Right lobe of liver (tissue), 6 donors: ENCODE data around the gene OLFML2B. TPM values are rescaled to one million over a fixed set of nuclear protein-coding genes. Genes with fewer than 3 reads are reported as not detected.

Source experiments
- ATAC-seq, 4 donors: fragments of 200-7000 bp; cut with Tn5 transposase; one replicate each; pipeline ENCODE4 v1.9.1; 2020; ENCODE audit warnings: mild to moderate bottlenecking in 4 of 4, moderate library complexity in 4 of 4
- DNase-seq, 3 donors: peaks; one replicate each; pipeline ENCODE4 v3.0.0-alpha.2; 2020
- H3K27ac ChIP-seq, 3 donors: fragments of 200-600 bp; one replicate each; pipeline ENCODE4 v1.8.0; 2022
- H3K27me3 ChIP-seq, 2 donors: fragments of 200-600 bp; one replicate each; pipeline ENCODE4 v1.8.0; 2022
- H3K36me3 ChIP-seq, 4 donors: fragments of 200-600 bp; sonication (generic) in 1 of 4; one replicate each; pipeline versions ENCODE4 v1.5.1 to v1.8.0; 2017 to 2022; ENCODE audit warnings: control low read depth in 1 of 4
- H3K4me1 ChIP-seq, 4 donors: fragments of 200-600 bp; sonication (generic) in 1 of 4; one replicate each; pipeline versions ENCODE4 v1.5.1 to v1.8.0; 2017 to 2022; ENCODE audit warnings: control low read depth in 1 of 4
- H3K4me3 ChIP-seq, 3 donors: fragments of 200-600 bp; one replicate each; pipeline ENCODE4 v1.8.0; 2022
- H3K9me3 ChIP-seq, 4 donors: fragments of 200-600 bp; sonication (generic) in 1 of 4; one replicate each; pipeline versions ENCODE4 v1.5.1 to v1.8.0; 2017 to 2022; ENCODE audit warnings: control low read depth in 1 of 4
- CTCF ChIP-seq, 4 donors: fragments of 200-600 bp in 3 of 4; fragments of 450-650 bp in 1 of 4; IDR thresholded peaks; one replicate each; pipeline versions ENCODE4 v1.5.1 to v1.8.0; 2016 to 2022; ENCODE audit warnings: antibody characterized with exemption in 4 of 4, mild to moderate bottlenecking in 2 of 4
- POLR2A ChIP-seq: fragments of 450-650 bp; IDR thresholded peaks from one replicate; pipeline ENCODE4 v1.6.1; 2017; ENCODE audit warnings: antibody characterized with exemption, mild to moderate bottlenecking
- WGBS: methylation state at CpG from one replicate; pipeline ENCODE4 v1.1.6; 2018; ENCODE audit warnings: low coverage, low lambda C conversion rate; ENCODE audit not compliant: insufficient coverage; ENCODE audit errors: missing lambda C conversion rate; 5-methylcytosine and 5-hydroxymethylcytosine counted together
- intact Hi-C, 2 donors: fragments of 100-400 bp; cut with DNase I; formaldehyde crosslinking; loops; one replicate each; pipeline versions ENCODE4 v1.11.2 to v1.14.1; 2022
- total RNA-seq, 6 experiments: library from RNA; depleted of rRNA in 2 of 6; stranded (reverse); fragments of >200 nt in 2 of 6; fragmentation: NEBNext Ultra II Directional in 3 of 6; extraction: Animal tissue kit (Norgen Biotek cat#: 25700) in 3 of 6; gene quantifications; one replicate each; pipeline versions ENCODE4 v1.1.0 to v1.2.4, GENCODE V29; 2016 to 2023
- donor health status: DM: no; HTN: yes; CAD: no.
- donor health status: DM: no; HTN: no; CAD: no.
- donor health status: DM: no; HTN: no; CAD: no.
- donor health status: DM: no; HTN: yes; CAD: no.
- donor health status: DM: no; HTN: yes; CAD: no.

OLFML2B gene
- total RNA-seq, 6 experiments from 2014 or later, result 0.37 to 2.1 (median 1.3) TPM

- Histone ChIP-seq H3K9me3 (no peaks in the 10 kb centered on the region), H3K4me1 (no peaks in the 10 kb centered on the region), H3K27me3 (no peaks in the 10 kb centered on the region), H3K4me3 (no peak overlapping the region), H3K27ac (no peak overlapping the region), H3K36me3 (no peaks in the 10 kb centered on the region)
- TF ChIP-seq CTCF (IDR thresholded peaks at IDR 0.05) (no peak), POLR2A (no peak)
- WGBS, result 67% methylated on average over 3 of the region's 3 CpGs
- ATAC-seq, result no peak
- DNase-seq, result no peak
- intact Hi-C loops, result no loop called here
These were observed 13.5 kb downstream of the OLFML2B start for GRCh38 chr1:162010175-162010506.

- TF ChIP-seq CTCF (IDR thresholded peaks at IDR 0.05) (no peak), POLR2A (no peak)
- Histone ChIP-seq H3K4me3 (no peak overlapping the region), H3K36me3 (no peaks in the 10 kb centered on the region), H3K4me1 (no peaks in the 10 kb centered on the region), H3K9me3 (no peaks in the 10 kb centered on the region), H3K27me3 (no peaks in the 10 kb centered on the region), H3K27ac (no peak overlapping the region)
- intact Hi-C loops, result no loop called here
- DNase-seq, result no peak
- 23% methylated on average over 3 of the region's 9 CpGs for WGBS
- peak in 1 of 4 donors; percentile 18 for ATAC-seq
These were observed 14.0 kb downstream of the OLFML2B start for GRCh38 chr1:162009501-162010174.

GRCh38 chr1:162008799-162009198 is 14.9 kb downstream of the OLFML2B start:
- ATAC-seq (no peak), DNase-seq (no peak)
- 65% methylated on average over 4 of the region's 5 CpGs for WGBS
- H3K27me3 ChIP-seq, result no peaks in the 10 kb centered on the region
- intact Hi-C loops, result no loop called here
- no peaks in the 10 kb centered on the region for H3K9me3 ChIP-seq
- H3K4me3 ChIP-seq, result no peak overlapping the region
- H3K4me1 ChIP-seq, result no peaks in the 10 kb centered on the region
- TF ChIP-seq CTCF (IDR thresholded peaks at IDR 0.05), result no peak
- TF ChIP-seq POLR2A, result no peak
- H3K36me3 ChIP-seq, result no peaks in the 10 kb centered on the region
- H3K27ac ChIP-seq, result no peak overlapping the region

- intact Hi-C loops, result no loop called here
- Histone ChIP-seq H3K36me3 (no peaks in the 10 kb centered on the region), H3K4me1 (no peaks in the 10 kb centered on the region), H3K27me3 (no peaks in the 10 kb centered on the region), H3K4me3 (no peak overlapping the region), H3K27ac (no peak overlapping the region), H3K9me3 (no peaks in the 10 kb centered on the region)
- WGBS, result no CpG with 5 or more reads among the region's 3 CpGs
- DNase-seq (no peak), ATAC-seq (no peak)
- TF ChIP-seq POLR2A (no peak), CTCF (IDR thresholded peaks at IDR 0.05) (no peak)
These were observed 16.2 kb downstream of the OLFML2B start for GRCh38 chr1:162007466-162007865.

- ATAC-seq, result no peak
These were observed 17.6 kb downstream of the OLFML2B start for GRCh38 chr1:162006081-162006480.

More at GRCh38 chr1:162006081-162006480, 17.6 kb downstream of the OLFML2B start:
- no peak for TF ChIP-seq CTCF (IDR thresholded peaks at IDR 0.05)
- no peak for TF ChIP-seq POLR2A
- no peaks in the 10 kb centered on the region for H3K9me3 ChIP-seq
- no peaks in the 10 kb centered on the region for H3K27me3 ChIP-seq
- 70% methylated on average over 5 of the region's 6 CpGs for WGBS
- H3K4me3 ChIP-seq, result no peak overlapping the region
- intact Hi-C loops, result no loop called here
- no peak overlapping the region for H3K27ac ChIP-seq
- DNase-seq, result no peak
- no peaks in the 10 kb centered on the region for H3K4me1 ChIP-seq
- H3K36me3 ChIP-seq, result no peaks in the 10 kb centered on the region
